NCI-H1092 treated with DMSO at 0.1 percent for 48 hours (cell line): ENCODE results near the gene ACOT11.

Experiments used
- DNase-seq: peaks from one replicate; lab custom pipeline; 2025; lab: John Stamatoyannopoulos, UW

Gene ACOT11

DNA sequence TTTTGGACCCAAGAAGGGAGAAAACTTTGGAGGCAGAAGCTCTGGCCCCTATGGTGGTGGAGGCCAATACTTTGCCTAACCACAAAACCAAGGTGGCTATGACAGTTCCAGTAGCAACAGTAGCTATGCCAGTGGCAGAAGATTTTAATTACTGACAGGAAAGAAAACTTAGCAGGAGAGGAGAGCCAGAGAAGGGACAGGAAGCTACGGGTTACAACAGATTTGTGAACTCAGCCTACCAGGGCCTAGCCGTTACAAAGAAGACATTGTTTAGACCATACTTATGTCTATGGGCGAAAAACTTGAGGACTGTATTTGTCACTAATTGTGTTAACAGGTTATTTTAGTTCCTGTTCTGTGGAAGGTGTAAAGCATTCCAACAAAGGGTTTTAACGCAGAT, 10.4 kb upstream of the ACOT11 start:
- DNase-seq: no peak

DNA sequence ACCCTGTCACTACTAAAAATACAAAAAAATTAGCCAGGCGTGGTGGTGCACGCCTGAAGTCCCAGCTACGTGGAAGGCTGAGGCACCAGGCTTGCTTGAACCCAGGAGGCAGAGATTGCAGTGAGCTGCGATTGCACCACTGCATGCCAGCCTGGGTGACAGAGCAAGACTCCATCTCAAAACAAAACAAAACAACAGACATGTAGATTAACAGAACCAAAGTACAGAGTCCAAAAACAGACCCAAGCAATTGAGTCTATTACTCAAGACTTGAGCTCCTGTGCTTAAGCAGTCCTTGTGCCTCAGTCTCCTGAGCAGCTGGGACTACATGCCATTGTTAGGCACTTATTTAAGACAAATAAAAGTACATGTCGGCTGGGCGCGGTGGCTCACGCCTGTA, 9.5 kb upstream of the ACOT11 start:
- no peak for DNase-seq

DNA sequence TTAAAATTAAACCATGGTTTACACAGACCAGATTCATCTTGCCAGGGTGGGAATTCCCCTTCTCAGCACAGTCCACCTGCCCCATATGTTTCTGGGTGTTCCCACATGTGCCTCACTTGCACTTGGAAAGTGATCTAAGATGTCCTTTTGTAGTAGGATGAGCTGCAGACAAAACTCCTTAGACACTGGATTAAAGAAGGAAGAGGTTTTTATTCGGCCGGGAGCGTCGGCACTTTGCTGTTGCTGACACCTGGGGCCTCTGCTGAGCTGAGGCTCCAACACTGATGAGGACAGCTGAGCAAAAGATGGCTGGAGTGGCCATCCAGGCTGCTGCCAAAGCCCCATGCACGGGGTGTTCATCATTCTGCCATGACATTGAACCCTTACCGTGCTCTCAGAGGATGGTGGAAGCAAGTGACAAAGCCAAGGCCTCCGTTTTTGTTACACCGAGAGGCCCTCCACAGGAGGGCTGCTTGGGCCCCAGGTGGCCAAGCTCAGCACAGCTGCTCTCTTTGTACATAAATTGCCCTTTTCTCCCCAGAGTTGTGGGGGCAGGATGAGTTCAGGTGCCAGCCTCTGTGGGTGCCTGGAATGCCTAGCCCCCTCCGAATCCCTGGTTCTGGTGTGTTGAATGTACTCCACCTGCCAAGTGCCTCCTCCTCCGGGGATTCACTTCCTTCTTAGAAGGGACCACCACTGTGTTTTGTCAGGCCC, 7.3 kb upstream of the ACOT11 start:
- DNase-seq: no peak

DNA sequence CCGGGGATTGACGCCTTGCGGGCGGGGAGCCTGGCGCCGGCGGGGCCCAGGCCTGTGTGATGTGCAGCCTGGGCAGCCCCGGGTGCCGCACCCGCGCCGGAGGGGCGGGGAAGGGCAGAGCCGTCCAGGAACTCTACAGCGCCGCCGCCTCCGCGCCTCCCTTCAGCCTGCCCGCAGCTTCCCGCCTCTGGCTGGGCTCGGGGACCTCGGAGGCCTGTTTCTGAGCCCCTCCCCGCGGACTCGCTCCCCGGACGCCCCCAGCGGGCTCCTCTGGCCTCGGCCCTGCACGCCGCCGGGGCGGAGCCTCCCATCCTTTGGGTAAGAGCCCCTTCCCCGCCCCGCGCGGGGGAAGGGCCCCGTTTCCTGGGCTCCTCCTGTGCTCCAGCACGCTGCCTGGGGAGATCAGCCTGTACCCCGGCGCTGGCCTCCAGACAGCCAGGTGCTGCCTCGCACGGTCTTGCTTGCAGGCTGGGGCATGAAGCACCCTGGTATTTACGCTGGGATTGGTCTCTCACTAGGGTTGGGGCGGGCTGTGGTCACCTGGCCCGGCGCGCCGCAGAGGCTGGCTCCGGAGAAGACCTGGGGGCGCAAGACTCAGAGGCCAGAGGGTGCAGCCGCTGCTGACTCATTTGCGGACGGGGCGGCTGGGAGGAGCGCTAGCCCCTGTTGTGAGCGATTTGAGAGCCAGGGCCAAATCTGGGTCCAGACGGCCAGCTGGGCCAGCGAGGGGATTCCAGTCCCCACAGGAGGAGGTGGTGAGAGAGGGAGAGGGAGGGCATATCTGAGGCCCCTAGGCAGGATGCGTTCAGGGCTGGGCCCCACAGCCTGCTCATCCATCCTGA, 5.7 kb upstream of the ACOT11 start:
- peak; percentile 49 for DNase-seq

DNA sequence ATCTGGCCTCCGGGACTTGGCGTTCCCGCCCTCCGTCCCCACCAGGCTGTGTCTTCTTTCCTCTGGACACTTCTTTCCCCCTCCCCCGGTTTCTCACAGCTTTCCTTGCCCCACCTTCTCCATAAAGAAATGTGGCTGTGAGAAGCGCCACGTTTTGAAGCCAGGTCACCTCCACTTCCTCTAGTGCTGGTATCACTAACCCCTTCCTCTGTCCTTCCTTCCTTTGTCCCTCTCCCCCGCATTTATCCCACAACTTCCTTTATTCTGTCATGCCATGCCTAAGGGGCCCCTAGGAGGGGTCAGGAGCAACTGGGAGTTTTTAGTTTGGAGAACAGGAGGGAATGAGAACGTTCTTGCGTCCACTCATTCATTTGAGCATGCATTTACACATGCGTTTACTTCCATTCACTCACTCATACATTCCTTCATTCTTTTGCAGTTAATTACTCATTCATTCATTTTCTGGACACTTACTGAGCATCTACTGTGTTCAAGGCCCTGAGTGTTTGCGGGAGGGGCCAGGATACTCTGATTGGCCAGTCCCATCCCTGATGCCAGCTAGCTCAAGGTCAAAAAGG, 5.0 kb upstream of the ACOT11 start:
- no peak for DNase-seq

DNA sequence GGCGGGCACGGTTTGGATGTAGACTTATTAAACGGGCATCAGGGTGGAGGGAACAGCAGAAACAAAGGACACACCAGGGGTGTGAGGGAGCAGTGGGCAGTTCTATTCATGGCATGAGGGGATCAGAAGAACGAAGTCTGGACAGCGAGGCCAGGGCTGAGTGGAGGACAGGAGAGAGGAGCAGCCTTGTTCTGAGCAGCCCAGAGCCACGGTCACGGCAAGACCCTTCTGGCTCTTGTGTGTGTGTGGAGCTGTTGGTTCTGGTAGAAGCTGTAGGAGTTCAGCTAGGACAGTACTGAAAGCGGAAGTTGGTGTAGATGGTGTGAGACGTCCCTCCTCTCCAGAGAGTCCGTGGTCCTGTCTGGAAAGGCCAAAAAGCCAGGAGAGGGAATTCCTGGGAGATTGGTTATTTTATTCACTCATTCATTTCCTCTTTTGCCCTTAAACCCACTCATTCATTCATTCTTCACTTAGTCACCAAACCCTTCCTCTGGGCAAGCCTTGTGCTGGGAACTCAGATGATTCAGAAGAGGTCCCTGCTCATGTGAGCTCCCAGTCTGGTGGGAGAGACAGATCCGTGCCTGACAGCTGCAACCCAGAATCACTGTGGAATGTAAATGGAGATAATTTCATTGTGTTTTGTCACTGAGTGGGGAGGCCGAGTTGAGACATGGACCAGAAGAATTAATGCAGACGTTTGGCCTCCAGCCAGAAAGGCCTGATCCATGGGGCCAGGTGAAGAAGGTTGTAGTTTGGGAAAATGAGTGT, 4.1 kb upstream of the ACOT11 start:
- DNase-seq: no peak

DNA sequence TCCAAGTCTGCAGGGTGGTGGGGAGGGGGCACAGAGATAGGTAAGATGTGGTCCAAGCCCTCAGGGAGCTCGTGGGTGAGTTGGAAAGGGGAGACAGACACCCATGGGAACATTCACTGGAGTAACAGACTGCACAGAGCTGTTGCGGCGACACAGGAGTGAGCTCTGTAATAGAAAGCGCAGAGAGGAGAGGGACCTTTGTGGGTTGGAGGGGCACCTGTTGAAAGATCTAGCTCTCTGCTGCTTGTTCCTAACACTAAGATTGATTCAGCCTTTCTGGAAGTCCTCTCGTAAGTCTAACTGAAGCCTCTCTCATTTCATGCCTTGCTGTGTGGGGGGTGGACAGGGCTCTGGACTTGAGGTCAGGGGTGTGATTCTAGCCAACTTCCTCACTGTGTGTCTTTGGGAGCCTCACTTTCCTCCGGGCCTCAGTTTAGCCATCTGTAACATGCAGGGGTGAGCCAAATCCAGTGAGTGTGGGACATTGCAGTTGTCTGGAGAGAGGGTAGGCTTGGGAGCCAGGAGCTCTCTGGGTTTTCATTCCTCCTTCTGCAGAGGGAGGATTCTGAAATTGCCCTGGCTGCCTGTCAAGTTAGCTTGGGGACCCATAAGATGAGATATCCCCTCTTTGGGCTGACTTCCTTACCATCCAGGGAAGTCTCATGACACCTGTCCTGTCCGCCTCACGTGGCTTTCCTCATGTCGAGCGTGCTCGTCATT, 2.0 kb upstream of the ACOT11 start:
- no peak for DNase-seq

DNA sequence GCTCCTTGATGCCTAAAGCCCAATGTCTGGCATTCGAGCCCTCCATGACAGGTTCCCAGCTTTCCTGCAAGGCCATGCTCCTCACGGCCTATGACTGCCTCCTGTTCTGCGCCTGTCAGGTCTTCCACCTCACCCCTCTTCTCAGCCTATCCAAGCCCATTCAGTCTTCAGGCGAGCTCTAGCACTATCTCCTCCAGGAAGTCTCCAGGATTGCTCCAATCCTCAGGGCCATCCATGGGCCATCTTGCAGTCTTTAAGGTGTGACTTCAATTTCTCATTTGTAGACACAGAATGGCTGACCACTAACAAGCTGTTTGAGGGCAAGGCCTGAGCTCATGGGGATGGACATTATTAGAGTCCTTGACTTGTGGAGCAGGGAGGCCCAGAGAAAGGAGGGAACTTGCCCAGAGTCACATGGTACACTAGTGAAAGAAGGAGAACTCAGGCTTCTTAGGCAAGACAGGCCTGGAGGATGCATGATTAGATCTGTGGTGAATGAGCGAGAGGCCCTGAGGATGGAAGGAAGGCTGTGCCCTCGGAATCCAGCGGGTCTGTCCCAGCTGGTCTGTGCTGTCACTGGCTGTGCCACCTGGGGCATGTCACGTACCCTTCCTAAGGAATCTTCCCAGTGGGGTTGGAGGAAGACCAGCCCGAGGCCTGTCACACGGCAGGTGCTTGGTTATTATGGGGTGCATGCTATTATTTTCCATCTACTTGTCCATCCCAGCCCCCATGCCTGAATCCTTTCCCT, 1.2 kb upstream of the ACOT11 start:
- no peak for DNase-seq

DNA sequence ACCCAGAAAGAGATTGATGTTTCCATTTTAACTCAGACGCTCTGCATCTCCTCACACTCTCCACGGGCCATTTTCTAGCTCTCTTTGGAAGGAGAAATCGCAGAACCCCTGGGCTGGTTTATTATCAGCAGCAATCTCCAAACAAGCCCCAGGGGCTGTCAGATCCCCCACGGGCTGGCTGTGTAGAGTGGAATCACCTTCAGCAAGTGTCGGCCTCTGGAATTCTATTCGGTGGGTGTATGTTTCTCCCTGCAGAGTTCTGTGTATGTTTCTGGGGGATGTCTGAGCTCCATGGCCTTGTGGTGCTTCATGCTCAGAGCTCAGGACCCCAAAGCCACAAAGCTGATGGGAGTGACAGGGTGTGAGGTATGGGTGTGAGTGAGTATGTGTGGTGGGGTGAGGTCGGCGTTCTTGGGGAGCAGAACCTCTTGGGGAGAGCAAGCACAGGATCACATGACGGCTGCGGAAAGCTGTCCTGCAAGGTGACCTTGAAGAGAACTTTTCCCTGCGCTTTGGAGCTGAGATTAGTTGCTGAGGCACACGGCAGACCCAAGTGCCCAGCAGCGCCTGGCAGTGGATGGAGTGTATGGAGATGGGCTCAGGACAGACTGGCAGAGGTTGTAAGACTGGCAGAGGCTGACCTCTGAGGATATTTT, 489 bp downstream of the ACOT11 start:
- no peak for DNase-seq

DNA sequence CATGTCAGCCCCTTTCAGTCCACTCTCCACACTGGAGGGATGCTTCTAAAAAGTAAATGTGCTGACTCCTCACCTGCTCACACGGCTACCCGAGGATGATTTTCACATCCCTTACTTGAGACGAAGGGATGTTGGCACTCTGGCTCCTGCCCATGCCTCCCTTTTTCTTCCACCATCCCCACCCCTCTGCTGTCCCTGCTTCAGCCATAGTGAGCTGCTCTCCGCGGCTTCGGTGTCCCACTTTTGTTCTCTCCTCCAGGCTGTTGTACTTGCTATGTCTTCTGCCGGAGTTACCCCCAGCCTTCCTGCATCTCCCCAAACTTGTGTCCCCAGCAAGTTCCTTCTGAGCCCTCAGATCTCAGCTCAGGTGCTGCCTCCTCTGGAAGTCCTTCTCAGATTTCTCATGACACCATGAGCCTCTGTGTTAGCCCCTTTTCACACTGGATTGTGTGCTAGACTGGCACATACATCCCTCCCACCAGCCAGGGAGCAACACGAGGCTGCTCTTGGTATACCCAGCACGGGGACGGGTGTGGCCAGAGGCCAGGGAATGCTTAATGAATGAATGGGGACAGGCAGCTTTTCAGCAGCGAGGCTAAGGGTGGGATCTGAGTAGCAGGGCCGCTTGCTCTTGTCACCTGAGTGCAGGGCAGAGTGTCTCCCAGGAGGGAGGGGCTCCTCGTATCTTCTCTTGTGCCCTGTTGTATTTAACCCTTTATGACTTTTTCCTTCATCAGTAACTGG, 1.3 kb downstream of the ACOT11 start:
- DNase-seq: no peak

DNA sequence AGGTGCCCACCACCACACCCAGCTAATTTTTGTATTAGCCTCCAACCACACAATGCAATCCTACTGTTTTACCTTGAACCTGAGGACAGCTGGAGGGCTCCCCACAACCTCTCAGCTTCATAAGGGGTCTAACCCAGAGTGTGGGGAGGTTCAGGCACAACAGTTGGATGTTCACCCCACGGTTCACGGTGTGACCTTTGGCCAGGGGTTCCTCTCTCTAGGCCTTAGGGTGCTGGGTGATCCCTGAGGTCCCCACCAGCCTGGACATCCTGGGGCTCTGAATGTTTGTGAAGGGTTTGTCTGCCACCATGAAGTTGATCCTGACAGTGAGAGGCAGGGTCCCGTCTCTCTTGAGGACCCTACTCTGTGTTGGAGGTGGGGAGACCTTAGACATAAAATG, 3.9 kb downstream of the ACOT11 start:
- no peak for DNase-seq

DNA sequence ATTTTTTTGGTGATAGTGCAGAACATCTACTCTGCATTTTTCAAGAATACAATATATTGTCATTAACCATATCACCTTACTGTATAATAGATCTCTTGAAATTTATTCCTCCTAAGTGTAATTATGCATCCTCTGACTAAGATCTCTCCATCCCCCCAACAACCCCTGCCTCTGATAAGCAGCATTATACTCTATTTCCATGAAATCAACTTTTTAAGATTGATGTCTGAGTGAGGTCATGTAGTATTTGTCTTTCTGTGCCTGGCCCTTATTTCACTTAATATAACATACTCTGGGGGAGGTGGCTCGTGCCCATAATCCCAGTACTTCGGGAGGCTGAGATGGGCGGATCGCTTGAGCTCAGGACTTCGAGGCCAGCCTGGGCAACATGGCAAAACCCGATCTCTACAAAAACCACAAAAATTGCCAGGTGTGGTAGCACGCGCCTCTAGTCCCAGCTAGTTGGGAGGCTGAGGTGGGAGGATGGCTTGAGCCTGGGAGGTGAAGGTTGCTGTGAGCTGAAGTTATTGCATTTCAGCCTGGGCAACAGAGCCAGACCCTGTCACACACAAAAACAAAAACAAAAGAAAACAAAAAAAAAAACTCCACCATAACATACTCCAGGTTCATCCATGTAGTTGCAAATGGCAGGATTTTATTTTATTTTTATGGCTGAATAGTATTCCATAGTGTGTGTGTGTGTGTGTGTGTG, 5.7 kb downstream of the ACOT11 start:
- no peak for DNase-seq

DNA sequence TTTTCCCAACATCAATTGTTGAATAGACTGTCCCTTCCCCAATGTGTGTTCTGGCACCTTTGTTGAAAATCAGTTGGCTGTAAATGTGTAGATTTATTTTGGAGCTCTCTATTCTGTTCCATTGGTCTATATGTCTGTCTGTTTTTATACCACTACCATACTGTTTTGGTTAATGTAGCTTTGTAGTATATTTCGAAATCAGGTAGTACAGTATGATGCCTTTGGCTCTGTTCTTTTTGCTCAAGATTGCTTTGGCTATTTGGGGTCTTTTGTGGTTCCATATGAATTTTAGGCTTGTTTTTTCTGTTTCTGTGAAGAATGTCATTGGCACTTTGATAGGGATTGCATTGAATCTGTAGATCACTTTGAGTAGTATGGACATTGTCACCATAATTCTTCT, 8.1 kb downstream of the ACOT11 start:
- no peak for DNase-seq

DNA sequence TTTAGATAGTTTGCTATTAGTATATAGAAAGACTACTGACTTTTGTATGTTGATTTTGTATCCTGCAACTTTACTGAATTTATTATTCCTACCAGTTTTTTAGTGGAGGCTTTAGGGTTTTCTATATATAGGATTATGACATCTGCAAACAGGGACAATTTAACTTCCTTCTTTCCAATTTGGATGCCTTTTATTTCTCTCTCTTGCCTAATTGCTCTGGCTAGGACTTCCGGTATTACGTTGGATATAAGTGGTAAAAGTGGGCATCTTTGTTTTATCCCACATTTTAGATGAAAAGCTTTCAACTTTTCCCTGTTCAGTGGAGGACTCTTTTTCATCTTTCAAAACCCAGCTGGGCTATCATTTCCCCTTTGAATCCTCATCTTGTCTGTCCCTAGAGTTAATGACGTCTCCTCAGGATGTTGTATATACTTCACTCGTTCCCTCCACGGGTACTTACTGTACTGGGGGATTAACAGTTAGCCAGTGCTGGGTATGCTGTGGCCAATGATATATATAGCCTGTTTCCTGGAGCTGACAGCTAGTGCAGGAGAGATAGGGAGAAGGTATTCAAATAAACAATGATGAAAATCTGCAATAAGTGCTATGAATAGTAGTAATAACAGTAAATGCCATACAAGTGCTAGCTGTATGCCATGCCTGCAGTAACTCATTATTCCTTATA, 9.8 kb downstream of the ACOT11 start:
- no peak for DNase-seq

DNA sequence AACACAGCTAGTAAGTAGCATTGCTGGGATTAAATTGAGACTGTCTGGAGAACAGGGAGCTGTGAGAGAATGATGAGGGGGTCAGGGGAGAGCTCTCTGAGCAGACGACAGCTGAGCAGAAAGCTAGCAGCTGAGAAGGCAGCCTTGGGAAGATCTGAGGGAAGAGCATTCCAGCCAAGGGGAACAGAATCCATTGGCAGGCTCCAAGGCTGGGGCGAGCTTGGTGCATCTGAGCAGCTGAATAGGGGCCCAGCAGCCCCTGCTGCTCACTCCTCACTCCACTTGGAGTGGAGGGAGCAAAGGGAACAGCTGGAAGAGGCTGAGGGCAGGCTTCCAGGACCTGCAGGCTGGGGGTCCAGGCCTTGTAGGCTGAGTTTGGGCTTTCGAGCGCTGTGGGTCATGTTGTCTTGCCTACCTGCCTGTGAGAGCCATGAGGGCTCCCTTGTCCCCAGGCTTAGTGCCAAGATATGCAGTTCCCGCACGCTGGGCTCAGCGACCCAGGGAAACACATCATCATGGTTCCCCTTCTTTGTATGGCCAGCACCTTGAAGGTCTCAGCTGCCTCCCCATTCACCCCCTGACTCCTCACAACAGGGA, 10.5 kb downstream of the ACOT11 start:
- DNase-seq: no peak

DNA sequence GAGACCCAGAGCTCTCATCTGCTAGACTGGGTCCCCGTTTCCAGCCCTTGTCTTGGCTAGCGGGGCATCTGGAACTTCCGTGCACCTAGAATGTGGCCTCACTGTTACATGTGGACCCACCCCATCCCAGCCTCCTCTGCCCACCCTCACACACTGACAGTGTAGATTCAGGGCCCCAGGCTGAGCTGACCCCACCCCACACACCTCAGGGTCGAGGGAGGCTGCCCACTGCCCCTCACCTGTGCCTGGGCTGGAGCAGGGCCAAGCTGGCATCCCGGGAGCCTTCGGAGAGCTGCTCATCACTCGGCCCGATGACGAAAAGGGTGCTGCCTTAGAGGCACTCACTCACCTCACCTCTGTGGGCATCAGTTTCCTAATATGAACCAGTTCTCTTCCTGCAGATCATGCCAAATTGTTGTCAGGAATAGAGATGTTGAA, 11.1 kb downstream of the ACOT11 start:
- DNase-seq: no peak

DNA sequence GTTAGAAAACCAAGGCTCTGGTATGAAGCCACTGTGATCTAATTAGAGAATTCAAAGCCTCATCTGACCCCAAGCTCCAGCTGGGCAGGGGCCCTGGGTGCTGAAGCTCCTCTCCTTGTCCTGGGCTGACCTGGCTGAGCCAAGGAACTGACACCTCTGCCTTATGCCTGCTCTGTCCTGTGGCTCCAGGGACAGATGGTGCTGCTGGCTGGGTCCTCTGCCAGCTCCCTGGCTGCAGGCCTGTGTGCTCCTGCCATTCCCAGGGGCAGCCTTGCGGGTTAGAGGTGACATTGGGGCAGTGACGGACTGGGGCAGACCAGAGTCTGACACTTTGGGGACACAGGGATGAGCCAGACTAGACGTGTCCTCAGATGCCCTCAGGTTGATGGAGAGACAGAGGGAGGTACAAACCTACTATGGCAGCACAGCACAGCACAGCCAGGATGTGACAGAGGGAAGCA, 11.8 kb downstream of the ACOT11 start:
- no peak for DNase-seq
